ENCODE results near the gene OSBPL1A.

GRCh38 chr18:24112874-24113615, 284.6 kb downstream of the OSBPL1A start:
- TF ChIP-seq, protein P1, sequence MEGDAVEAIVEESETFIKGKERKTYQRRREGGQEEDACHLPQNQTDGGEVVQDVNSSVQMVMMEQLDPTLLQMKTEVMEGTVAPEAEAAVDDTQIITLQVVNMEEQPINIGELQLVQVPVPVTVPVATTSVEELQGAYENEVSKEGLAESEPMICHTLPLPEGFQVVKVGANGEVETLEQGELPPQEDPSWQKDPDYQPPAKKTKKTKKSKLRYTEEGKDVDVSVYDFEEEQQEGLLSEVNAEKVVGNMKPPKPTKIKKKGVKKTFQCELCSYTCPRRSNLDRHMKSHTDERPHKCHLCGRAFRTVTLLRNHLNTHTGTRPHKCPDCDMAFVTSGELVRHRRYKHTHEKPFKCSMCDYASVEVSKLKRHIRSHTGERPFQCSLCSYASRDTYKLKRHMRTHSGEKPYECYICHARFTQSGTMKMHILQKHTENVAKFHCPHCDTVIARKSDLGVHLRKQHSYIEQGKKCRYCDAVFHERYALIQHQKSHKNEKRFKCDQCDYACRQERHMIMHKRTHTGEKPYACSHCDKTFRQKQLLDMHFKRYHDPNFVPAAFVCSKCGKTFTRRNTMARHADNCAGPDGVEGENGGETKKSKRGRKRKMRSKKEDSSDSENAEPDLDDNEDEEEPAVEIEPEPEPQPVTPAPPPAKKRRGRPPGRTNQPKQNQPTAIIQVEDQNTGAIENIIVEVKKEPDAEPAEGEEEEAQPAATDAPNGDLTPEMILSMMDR (IDR thresholded peaks at IDR 0.05) = no peak
- TF ChIP-seq POLR2A (IDR thresholded peaks at IDR 0.05) = no peak
- no peak for TF ChIP-seq EP300 (IDR thresholded peaks at IDR 0.05)
- TF ChIP-seq POLR2AphosphoS5 (IDR thresholded peaks at IDR 0.05) = no peak
